Psoas muscle (tissue), 8 donors: Measurements from ENCODE around the gene MCOLN1. TPM values are rescaled to one million over a fixed set of nuclear protein-coding genes. Genes with fewer than 3 reads are reported as not detected.

Source experiments
- ATAC-seq, 4 donors: fragments of 200-7000 bp; cut with Tn5 transposase; one replicate each; pipeline ENCODE4 v1.9.1; 2020; ENCODE audit warnings: moderate library complexity in 3 of 4, mild to moderate bottlenecking in 2 of 4
- DNase-seq, 2 donors: peaks; one replicate each; pipeline ENCODE4 v3.0.0-alpha.2; 2020
- H3K27ac ChIP-seq: fragments of 200-600 bp; one replicate; pipeline ENCODE4 v1.8.0; 2022
- H3K27me3 ChIP-seq, 3 donors: fragments of 200-600 bp in 1 of 3; one replicate each; pipeline versions ENCODE4 v1.6.1 to v1.8.0; 2013 to 2022; ENCODE audit warnings: low read length in 2 of 3, mild to moderate bottlenecking in 2 of 3, moderate library complexity in 1 of 3; ENCODE audit not compliant: insufficient read depth in 3 of 3
- H3K36me3 ChIP-seq, 2 donors: fragments of 200-600 bp in 1 of 2; one replicate each; pipeline versions ENCODE4 v1.6.1 to v1.8.0; 2013 to 2022; ENCODE audit warnings: low read depth in 1 of 2, mild to moderate bottlenecking in 1 of 2, moderate library complexity in 1 of 2; ENCODE audit not compliant: insufficient read depth in 1 of 2
- H3K4me1 ChIP-seq: fragments of 200-600 bp; one replicate; pipeline ENCODE4 v1.8.0; 2022
- H3K4me3 ChIP-seq: fragments of 200-600 bp; one replicate; pipeline ENCODE4 v1.8.0; 2022; ENCODE audit warnings: mild to moderate bottlenecking
- H3K9me3 ChIP-seq: fragments of 200-600 bp; one replicate; pipeline ENCODE4 v1.8.0; 2022
- WGBS, 3 donors: extraction: QIAGEN DNeasy Blood & Tissue Kit; methylation state at CpG; one replicate each; pipeline versions ENCODE4 v1.1.6 to v1.1.7; 2013; 5-methylcytosine and 5-hydroxymethylcytosine counted together
- intact Hi-C, 2 donors: fragments of 100-400 bp; cut with DNase I; formaldehyde crosslinking; loops; one replicate each; pipeline versions ENCODE4 v1.11.0 to v1.14.2; 2022
- polyA plus RNA-seq, 3 donors: library from polyadenylated mRNA; stranded (reverse); fragments of 200-250 nt; gene quantifications; one replicate each; pipeline ENCODE4 v1.2.3, GENCODE V29; 2013
- total RNA-seq, 4 donors: library from RNA; stranded (reverse); fragmentation: NEBNext Ultra II Directional in 2 of 4; extraction: Animal tissue kit (Norgen Biotek cat#: 25700) in 2 of 4; gene quantifications; one replicate each; pipeline versions ENCODE4 v1.2.1 to v1.2.4, GENCODE V29; 2021 to 2023
- TF ChIP-seq, protein P1 (sequence below): fragments of 200-600 bp; IDR thresholded peaks from one replicate; pipeline ENCODE4 v1.8.0; 2022; ENCODE audit warnings: antibody characterized with exemption
- donor health status: healthy with polysubstance abuse.
- donor health status: DM: no; HTN: no; CAD: no; lungs with moderate emphysema.
- donor health status: Bipolar disorder and iron deficiency.
- donor health status: healthy.
- donor health status: DM: yes; HTN: yes; CAD: no.
- donor health status: DM: no; HTN: no; CAD: no.
- donor health status: DM: no; HTN: no; CAD: no.
- donor health status: DM: yes; HTN: yes; CAD: no.

MCOLN1 gene
- total and polyA plus RNA-seq, 7 donors, result 15.4 to 28.6 (median 17.8) TPM

DNA sequence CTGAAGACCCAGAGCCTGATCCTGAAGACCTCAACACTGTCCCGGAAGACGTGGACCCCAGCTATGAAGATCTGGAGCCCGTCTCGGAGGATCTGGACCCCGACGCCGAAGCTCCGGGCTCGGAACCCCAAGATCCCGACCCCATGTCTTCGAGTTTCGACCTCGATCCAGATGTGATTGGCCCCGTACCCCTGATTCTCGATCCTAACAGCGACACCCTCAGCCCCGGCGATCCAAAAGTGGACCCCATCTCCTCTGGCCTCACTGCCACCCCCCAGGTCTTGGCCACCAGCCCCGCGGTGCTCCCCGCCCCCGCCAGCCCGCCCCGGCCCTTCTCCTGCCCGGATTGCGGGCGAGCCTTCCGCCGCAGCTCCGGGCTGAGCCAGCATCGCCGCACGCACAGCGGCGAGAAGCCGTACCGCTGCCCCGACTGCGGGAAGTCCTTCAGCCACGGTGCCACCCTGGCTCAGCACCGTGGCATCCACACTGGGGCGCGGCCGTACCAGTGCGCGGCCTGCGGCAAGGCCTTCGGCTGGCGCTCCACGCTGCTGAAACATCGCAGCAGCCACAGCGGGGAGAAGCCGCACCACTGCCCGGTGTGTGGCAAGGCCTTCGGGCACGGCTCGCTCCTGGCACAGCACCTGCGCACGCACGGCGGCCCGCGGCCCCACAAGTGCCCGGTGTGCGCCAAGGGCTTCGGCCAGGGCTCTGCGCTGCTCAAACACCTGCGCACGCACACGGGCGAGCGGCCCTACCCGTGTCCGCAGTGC, 2.9 kb upstream of the MCOLN1 start:
- intact Hi-C loops, result loop anchor here in 1 of 2 donors (10.0 kb wide), 1 partner anchor 125 kb away; no protein-coding TSS in a partner anchor
- TF ChIP-seq, protein P1, sequence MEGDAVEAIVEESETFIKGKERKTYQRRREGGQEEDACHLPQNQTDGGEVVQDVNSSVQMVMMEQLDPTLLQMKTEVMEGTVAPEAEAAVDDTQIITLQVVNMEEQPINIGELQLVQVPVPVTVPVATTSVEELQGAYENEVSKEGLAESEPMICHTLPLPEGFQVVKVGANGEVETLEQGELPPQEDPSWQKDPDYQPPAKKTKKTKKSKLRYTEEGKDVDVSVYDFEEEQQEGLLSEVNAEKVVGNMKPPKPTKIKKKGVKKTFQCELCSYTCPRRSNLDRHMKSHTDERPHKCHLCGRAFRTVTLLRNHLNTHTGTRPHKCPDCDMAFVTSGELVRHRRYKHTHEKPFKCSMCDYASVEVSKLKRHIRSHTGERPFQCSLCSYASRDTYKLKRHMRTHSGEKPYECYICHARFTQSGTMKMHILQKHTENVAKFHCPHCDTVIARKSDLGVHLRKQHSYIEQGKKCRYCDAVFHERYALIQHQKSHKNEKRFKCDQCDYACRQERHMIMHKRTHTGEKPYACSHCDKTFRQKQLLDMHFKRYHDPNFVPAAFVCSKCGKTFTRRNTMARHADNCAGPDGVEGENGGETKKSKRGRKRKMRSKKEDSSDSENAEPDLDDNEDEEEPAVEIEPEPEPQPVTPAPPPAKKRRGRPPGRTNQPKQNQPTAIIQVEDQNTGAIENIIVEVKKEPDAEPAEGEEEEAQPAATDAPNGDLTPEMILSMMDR, result no peak
- H3K27me3 ChIP-seq, result no peaks in the 10 kb centered on the region
- H3K4me3 ChIP-seq, result no peak overlapping the region
- H3K27ac ChIP-seq, result no peak overlapping the region
- 96 to 98% (median 96%) methylated on average over 72 to 74 of the region's 74 CpGs for WGBS, 3 donors
- peaks cover 27% of the 10 kb centered on the region for H3K4me1 ChIP-seq
- ATAC-seq (no peak), DNase-seq (no peak)
- H3K9me3 ChIP-seq, result no peaks in the 10 kb centered on the region
- H3K36me3 ChIP-seq, result peaks cover 0 to 16% of the 10 kb centered on the region in 2 donors

DNA sequence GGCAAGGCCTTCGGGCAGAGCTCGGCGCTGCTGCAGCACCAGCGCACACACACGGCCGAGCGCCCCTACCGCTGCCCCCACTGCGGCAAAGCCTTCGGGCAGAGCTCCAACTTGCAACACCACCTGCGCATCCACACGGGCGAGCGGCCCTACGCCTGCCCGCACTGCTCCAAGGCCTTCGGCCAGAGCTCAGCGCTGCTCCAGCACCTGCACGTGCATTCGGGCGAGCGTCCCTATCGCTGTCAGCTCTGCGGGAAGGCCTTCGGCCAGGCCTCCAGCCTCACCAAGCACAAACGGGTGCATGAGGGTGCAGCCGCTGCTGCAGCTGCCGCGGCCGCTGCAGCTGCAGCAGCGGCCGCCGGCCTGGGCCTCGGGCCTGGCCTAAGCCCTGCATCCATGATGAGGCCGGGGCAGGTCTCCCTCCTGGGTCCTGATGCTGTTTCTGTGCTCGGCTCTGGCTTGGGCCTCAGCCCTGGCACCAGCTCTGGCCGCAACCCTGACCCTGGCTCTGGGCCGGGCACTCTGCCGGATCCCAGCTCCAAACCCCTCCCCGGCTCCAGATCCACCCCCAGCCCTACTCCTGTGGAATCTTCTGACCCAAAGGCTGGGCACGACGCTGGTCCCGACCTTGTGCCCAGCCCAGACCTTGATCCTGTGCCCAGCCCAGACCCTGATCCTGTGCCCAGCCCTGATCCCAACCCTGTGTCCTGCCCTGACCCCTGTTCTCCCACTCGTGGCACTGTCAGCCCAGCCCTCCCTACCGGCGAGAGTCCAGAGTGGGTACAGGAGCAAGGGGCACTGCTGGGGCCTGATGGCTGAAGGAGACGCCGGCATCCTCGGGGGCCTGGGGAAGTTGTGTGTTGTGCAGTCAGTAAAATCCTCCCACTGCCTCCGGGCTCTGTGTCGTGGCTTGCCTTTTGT, 2.0 kb upstream of the MCOLN1 start:
- Histone ChIP-seq H3K4me3 (no peak overlapping the region), H3K4me1 (peaks cover 27% of the 10 kb centered on the region), H3K27me3 (no peaks in the 10 kb centered on the region), H3K27ac (no peak overlapping the region), H3K36me3 (peaks cover 0 to 25% of the 10 kb centered on the region in 2 donors), H3K9me3 (no peaks in the 10 kb centered on the region)
- intact Hi-C loops, result loop anchor here in 1 of 2 donors (10.0 kb wide), 1 partner anchor 126 kb away; no protein-coding TSS in a partner anchor
- no peak for ATAC-seq
- TF ChIP-seq, protein P1, result no peak
- WGBS, 3 donors, result 70 to 81% (median 70%) methylated on average over 50 to 51 of the region's 51 CpGs
- DNase-seq, result no peak

DNA sequence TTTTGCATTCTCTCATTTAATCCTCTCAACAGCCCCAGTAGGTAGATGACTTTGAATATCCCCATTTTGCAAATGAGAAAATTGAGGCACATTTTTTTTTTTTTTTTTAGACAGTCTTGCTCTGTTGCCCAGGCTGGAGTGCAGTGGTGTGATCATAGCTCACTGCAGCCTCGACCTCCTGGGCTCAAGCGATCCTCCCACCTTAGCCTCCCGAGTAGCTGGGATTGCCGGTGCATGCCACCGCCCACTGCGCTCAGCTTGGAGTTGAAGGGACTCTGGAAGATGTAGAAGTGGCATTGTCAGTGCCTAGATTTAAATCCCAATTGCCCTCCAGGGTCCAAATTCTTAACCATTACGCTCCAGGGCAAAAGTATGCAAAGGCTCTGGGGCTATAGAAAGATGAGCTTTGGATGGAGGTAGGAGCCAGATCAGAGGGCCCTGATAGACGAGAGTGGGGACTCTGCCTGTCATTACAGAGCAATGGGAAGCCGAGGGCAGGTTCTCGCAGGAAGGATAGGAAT, 813 bp upstream of the MCOLN1 start:
- TF ChIP-seq, protein P1, result no peak
- DNase-seq (no peak), ATAC-seq (no peak)
- Histone ChIP-seq H3K4me1 (peaks cover 26% of the 10 kb centered on the region), H3K27me3 (no peaks in the 10 kb centered on the region), H3K4me3 (peak overlapping the region; percentile 88), H3K27ac (peak overlapping the region; percentile 57), H3K9me3 (no peaks in the 10 kb centered on the region), H3K36me3 (peaks cover 0 to 33% of the 10 kb centered on the region in 2 donors)
- intact Hi-C loops, result loop anchor here in 1 of 2 donors (10.0 kb wide), 1 partner anchor 127 kb away; no protein-coding TSS in a partner anchor
- WGBS, 3 donors, result 45 to 47% (median 47%) methylated on average over 10 of the region's 10 CpGs

DNA sequence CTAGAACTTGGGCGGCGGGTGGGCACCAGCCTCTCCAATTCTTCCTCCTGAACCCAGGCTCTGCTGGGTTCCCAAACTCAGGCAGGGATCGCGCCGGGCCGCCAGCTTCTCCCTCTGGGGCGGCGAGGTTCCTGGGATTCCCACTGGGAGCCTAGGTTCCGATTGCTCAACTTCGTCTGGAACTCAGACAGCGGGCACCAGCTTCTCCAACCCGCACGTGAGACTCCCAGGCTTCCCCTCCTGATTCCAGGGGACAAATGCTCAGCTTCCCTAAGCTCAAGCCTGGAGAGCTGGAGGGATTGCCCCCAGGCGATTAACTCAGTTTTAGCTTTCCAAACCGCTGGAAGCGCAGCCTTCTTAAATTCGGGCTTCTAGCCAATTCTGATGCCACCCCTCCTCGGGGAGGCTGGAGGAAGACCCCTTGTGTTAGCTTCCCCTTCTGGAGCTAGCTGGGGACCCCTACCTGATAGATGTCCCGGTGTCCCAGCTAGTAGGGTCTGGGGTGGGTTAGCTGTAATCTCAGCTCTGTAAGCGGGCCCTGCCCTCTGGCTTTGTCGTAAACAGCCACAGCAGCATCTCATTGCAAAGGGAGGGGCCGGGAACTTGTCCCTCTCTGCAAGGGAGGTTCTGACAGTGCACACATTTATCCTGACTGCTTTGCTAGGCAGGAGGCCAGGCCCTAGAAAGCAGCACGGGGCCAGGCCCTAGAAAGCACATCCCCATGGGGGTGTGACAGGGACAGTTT, 671 bp downstream of the MCOLN1 start:
- Histone ChIP-seq H3K36me3 (peaks cover 0 to 37% of the 10 kb centered on the region in 2 donors), H3K4me1 (peaks cover 20% of the 10 kb centered on the region), H3K27me3 (no peaks in the 10 kb centered on the region), H3K27ac (peak overlapping the region; percentile 57), H3K9me3 (no peaks in the 10 kb centered on the region), H3K4me3 (peak overlapping the region; percentile 88)
- DNase-seq (no peak), ATAC-seq (no peak)
- TF ChIP-seq, protein P1, result no peak
- intact Hi-C loops, result loop anchor here in 1 of 2 donors (10.0 kb wide), 1 partner anchor 128 kb away; no protein-coding TSS in a partner anchor
- WGBS, 3 donors, result 7 to 8% (median 7%) methylated on average over 23 of the region's 23 CpGs
